GM18951 (cell line): Measurements from ENCODE around the gene MYCT1.
"Not testable (repeated sequence)": the region's sequence is repeated elsewhere in the genome, so short reads cannot be mapped to it uniquely, and the experiment has no call there.

ENCODE experiments used
- POLR2A ChIP-seq: IDR thresholded peaks from 4 replicates; pipeline ENCODE4 v1.6.1; 2011; ENCODE audit warnings: mild to moderate bottlenecking; ENCODE audit not compliant: insufficient read length, insufficient read depth; ENCODE audit errors: extremely low read depth
- in situ Hi-C: fragments of 300-500 bp; cut with MboI; formaldehyde crosslinking; loops from one replicate; pipeline ENCODE4 v1.12.0; 2022; ENCODE audit warnings: low sequenced_read_pairs, mixed read lengths, inconsistent platforms; ENCODE audit not compliant: unreplicated experiment

MYCT1 gene

GRCh38 chr6:152697634-152698033 is at the start of gene MYCT1:
Gene MYCT1, plus strand, starts transcription at chr6:152697897. Its CDS starts 6 bp downstream, at chr6:152697903.
- no peak for TF ChIP-seq POLR2A
- in situ Hi-C loops = no loop called here

DNA sequence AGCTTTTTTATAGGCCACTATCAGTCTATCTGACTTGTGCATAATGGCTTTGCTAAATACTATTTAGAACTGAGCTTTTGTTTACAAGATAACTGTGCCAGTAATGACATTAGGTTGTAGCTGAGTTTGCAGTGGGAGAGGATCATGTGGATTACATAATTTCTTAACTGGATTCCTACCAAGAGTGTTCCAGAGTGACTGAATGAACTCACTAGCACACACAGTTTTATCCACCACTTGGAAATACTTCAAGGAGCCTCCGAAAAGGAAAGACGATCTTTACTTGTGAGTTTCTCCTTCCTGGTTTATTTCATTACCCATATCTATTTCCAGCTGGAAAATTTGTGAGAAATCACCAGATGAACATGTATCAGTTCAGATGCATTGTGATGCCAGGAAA is 49.6 kb upstream of the MYCT1 start:
- TF ChIP-seq POLR2A = no peak
- in situ Hi-C loops = no loop called here

DNA sequence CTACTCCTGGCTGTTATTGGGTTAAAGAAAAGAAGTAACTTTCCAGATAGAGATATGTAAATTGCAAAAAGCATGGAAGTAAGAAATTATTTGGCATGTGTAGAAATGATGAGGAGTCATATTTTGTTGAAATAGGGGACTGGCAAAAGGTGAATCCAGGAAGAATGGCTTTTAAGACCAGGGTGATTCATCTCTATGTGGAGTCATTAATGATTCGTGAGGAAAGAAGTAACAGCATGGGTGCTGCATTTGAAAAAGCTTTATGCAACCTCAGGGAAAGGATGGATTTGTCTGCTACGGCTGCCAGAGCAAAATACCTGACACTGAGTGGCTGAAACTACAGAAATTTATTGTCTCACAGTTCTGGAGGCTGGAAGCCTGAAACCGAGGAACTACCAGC is 45.7 kb upstream of the MYCT1 start:
- no peak for TF ChIP-seq POLR2A
- in situ Hi-C loops = no loop called here

DNA sequence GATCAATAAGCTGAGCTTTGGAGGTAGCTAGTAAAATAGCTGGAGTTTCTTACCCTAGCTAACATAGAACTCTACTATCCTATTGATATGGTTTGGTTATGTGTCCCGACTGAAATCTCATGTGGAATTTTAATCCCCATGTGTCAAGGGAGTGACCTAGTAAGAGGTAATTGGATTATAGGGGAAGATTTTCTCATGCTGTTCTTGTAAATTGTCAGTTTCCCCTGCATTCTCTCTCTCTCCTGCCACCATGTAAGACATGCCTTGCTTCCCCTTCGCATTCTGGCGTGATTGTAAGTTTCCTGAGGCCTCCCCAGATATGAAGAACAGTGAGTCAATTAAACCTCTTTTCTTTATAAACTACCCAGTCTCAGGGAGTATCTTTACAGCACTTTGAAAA is 35.9 kb upstream of the MYCT1 start:
- in situ Hi-C loops = no loop called here
- no peak for TF ChIP-seq POLR2A

- TF ChIP-seq POLR2A = no peak
- in situ Hi-C loops = no loop called here
Measured at GRCh38 chr6:152669895-152670294, 27.8 kb upstream of the MYCT1 start.

GRCh38 chr6:152671171-152671570 is 26.5 kb upstream of the MYCT1 start:
- in situ Hi-C loops = no loop called here
- TF ChIP-seq POLR2A = no peak

- no peak for TF ChIP-seq POLR2A
- in situ Hi-C loops = no loop called here
Measured at GRCh38 chr6:152673236-152673635, 24.5 kb upstream of the MYCT1 start.

- no peak for TF ChIP-seq POLR2A
Measured at GRCh38 chr6:152680151-152680550, 17.5 kb upstream of the MYCT1 start.

DNA sequence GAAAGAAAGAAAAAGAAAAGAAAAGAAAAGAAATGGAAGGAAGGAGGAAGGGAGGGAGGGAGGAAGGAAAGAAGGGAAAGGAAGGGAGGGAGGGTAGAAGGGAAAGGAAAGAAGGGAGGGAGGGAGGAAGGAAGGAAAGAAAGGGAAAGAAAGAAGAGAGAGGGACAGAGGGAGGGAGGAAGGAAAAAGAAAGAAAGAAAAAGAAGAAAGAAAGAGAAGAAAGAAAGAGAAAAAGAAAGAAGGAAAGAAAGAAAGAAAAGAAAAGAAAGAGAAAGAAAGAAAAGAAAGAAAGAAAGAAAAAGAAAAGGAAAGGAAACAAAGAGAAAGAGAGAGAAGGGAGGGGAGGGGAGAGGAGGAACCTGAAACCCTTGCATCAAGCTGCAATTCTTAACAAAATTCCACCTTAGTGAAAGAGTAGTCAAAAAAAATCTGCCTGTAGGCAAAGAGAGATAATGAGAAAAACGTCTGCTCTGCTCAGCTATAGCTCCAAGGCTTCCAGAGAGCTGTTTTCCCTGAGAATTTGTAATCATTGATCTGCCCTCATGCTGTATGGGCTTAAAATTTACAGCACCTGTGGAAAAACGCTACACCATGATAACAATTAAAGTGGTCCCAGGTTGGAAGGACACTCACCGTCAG is 16.7 kb upstream of the MYCT1 start:
- no peak for TF ChIP-seq POLR2A

More at GRCh38 chr6:152680151-152680550, 17.5 kb upstream of the MYCT1 start:
- in situ Hi-C loops = no loop called here

DNA sequence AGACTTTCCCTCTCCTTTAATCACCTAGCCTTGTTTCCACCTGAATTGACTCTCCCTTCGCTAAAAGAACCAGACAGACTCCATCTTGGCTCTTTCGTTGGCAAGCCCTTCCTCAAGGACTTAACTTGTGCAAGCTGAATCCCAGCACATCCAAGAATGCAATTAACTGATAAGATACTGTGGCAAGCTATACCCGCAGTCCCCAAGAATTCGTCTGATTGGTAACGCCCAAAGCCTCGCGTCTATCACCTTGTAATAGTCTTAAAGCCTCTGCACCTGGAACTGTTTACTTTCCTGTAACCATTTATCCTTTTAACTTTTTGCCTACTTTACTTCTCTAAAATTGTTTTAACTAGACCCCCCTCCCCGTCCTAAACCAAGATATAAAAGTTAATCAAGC is 15.6 kb upstream of the MYCT1 start:
- in situ Hi-C loops = no loop called here
- no peak for TF ChIP-seq POLR2A

More for the DNA sequence above, 16.7 kb upstream of the MYCT1 start:
- in situ Hi-C loops = no loop called here

DNA sequence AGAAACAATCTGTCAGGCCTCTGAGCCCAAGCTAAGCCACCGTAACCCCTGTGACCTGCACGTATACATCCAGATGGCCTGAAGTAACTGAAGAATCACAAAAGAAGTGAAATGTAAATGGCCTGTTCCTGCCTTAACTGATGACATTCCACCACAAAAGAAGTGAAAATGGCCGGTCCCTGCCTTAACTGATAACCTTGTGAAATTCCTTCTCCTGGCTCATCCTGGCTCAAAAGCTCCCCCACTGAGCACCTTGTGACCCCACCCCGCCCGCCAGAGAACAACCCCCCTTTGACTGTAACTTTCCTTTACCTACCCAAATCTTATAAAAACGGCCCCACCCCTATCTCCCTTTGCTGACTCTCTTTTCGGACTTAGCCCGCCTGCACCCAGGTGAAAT is 14.8 kb upstream of the MYCT1 start:
- in situ Hi-C loops = not testable (repeated sequence)

GRCh38 chr6:152685819-152686218 is 11.9 kb upstream of the MYCT1 start:
- TF ChIP-seq POLR2A = no peak
- in situ Hi-C loops = no loop called here

DNA sequence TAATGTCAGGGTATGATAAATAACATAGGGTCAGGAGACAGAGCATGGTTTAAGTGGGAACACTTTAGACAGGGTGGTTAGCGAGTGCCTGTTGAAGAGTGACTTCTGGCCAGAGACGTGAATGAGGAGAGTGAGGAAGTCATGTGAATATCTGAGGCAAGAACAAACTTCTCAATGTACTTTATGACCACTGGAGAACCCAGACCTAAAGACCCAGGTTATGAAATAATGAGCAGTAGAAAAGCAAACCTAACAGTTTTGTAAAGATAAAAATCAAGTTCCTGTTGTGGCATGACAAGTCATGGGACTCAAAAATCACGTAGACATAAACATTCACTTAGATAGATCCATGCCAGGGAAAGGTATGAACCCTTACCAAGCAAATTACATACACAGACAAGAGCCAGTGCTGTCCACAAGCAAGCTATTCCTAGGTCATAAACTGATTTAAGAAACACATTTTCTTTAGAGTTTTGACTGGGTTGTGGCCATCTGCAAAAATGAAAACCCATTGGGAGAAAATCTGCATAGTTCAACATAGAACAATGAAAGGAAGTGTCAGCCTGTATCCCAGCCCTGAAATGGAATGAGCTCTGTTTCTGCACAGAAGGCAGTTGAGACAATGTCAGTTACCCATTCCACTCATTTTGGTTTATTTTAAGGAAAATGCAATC is 2.2 kb upstream of the MYCT1 start:
- in situ Hi-C loops = no loop called here
- TF ChIP-seq POLR2A = no peak

DNA sequence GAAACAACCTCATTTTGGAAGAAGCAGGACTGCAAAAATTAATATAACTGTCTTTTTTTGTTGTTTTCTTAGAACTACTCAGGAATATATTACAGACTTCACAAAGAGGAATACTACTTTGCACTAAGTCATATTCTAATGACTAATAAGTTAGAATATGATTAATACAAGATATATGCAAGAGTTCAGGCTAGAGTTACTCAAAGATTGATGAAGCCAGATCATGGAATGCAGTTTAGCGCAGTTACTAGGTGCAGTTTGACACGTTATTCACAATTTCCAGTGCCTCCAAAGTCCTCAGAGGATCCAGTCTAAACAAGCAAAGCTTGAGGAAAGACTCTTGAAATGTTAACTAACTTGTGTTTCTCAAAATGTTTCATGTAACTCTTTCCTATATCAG is 1.2 kb upstream of the MYCT1 start:
- no peak for TF ChIP-seq POLR2A
- in situ Hi-C loops = no loop called here
